WI38 (cell line): ENCODE data around the gene NIT1.
A peak's percentile ranks its signal among the peaks of the same experiment; 100 is the strongest.

Experiments
- H3K4me3 ChIP-seq: 2 replicates; pipeline ENCODE4 v1.5.1; 2011; ENCODE audit warnings: low read depth, mild to moderate bottlenecking, control low read depth, low read length
- CTCF ChIP-seq: IDR thresholded peaks from 2 replicates; pipeline ENCODE4 v1.5.1; 2012; ENCODE audit warnings: low read depth, mild to moderate bottlenecking, control low read depth, low read length

Gene NIT1

GRCh38 chr1:161163793-161164192, 45.9 kb downstream of the NIT1 start:
- no peak overlapping the region for H3K4me3 ChIP-seq
- TF ChIP-seq CTCF: no peak

GRCh38 chr1:161164901-161165610, 47.2 kb downstream of the NIT1 start:
- H3K4me3 ChIP-seq: peak overlapping the region; percentile 69
- no peak for TF ChIP-seq CTCF

- peak within 1 kb of the TSS; percentile 69 for H3K4me3 ChIP-seq
- peak; percentile 61 for TF ChIP-seq CTCF
Measured at GRCh38 chr1:161165742-161166668, 48.1 kb downstream of the NIT1 start, which contains the start of gene PPOX. Gene PPOX (plus strand): TSS chr1:161166426. CDS start chr1:161166848, 422 bp downstream.

- peak overlapping the region; percentile 69 for H3K4me3 ChIP-seq
- no peak for TF ChIP-seq CTCF
Measured at GRCh38 chr1:161166669-161167548, 49.0 kb downstream of the NIT1 start.

GRCh38 chr1:161168906-161169305, 51.0 kb downstream of the NIT1 start:
- TF ChIP-seq CTCF: no peak
- no peak overlapping the region for H3K4me3 ChIP-seq
